Neuronal stem cell (in vitro differentiated cells): ENCODE data around the gene CCL20.
"Not testable (repeated sequence)": the region's sequence is repeated elsewhere in the genome, so short reads cannot be mapped to it uniquely, and the experiment has no call there.

Experiments used
- DNase-seq: peaks from one replicate; pipeline ENCODE4 v3.0.0-alpha.2; 2013; ENCODE audit warnings: low spot score
- H2AFZ ChIP-seq: one replicate; pipeline ENCODE4 v1.6.1; 2013; ENCODE audit warnings: mild to moderate bottlenecking, low read length, inconsistent platforms
- H2AK5ac ChIP-seq: 2 replicates; pipeline ENCODE4 v1.6.1; 2013; ENCODE audit warnings: low read depth, mild to moderate bottlenecking, inconsistent platforms, low read length, moderate library complexity, mixed read lengths
- H2BK120ac ChIP-seq: 2 replicates; pipeline ENCODE4 v1.6.1; 2013; ENCODE audit warnings: low read depth, mild to moderate bottlenecking, inconsistent platforms, low read length, moderate library complexity, mixed read lengths
- H2BK12ac ChIP-seq: one replicate; pipeline ENCODE4 v1.6.1; 2013; ENCODE audit warnings: low read length, inconsistent platforms
- H2BK15ac ChIP-seq: 2 replicates; pipeline ENCODE4 v1.6.1; 2013; ENCODE audit warnings: mild to moderate bottlenecking, low read length, inconsistent platforms, mixed read lengths
- H2BK5ac ChIP-seq: one replicate; pipeline ENCODE4 v1.6.1; 2013; ENCODE audit warnings: inconsistent platforms, mild to moderate bottlenecking, low read length, moderate library complexity
- H3K14ac ChIP-seq: one replicate; pipeline ENCODE4 v1.6.1; 2013; ENCODE audit warnings: low read length, inconsistent platforms
- H3K18ac ChIP-seq: 2 replicates; pipeline ENCODE4 v1.6.1; 2013; ENCODE audit warnings: low read length, inconsistent platforms
- H3K23ac ChIP-seq: 2 replicates; pipeline ENCODE4 v1.6.1; 2013; ENCODE audit warnings: low read depth, mild to moderate bottlenecking, mixed read lengths, low read length, inconsistent platforms; ENCODE audit not compliant: poor library complexity
- H3K27ac ChIP-seq: replicated peaks from 3 replicates; pipeline ENCODE4 v1.5.1; 2013; ENCODE audit warnings: low read length, inconsistent platforms
- H3K27me3 ChIP-seq, 3 experiments: 2 replicates each; pipeline ENCODE4 v1.6.1; 2013; ENCODE audit warnings: low read length in 3 of 3, mild to moderate bottlenecking in 2 of 3, inconsistent platforms in 1 of 3, low read depth in 1 of 3, mixed read lengths in 1 of 3, moderate library complexity in 1 of 3; ENCODE audit not compliant: control insufficient read depth in 3 of 3, insufficient read depth in 3 of 3
- H3K36me3 ChIP-seq, 2 donors: replicated peaks in 1 of 2; 2 replicates each; pipeline ENCODE4 v1.6.1; 2013; ENCODE audit warnings: low read length in 2 of 2; ENCODE audit not compliant: control insufficient read depth in 2 of 2, insufficient read depth in 2 of 2
- H3K4ac ChIP-seq: 2 replicates; pipeline ENCODE4 v1.6.1; 2013; ENCODE audit warnings: inconsistent platforms, mild to moderate bottlenecking, low read length, moderate library complexity
- H3K4me1 ChIP-seq, 2 donors: 1 replicate in 1 of 2; 2 replicates in 1 of 2; pipeline ENCODE4 v1.6.1; 2013; ENCODE audit warnings: low read length in 2 of 2, low read depth in 1 of 2; ENCODE audit not compliant: control insufficient read depth in 2 of 2, insufficient read depth in 1 of 2
- H3K4me2 ChIP-seq: one replicate; pipeline ENCODE4 v1.6.1; 2013; ENCODE audit warnings: mild to moderate bottlenecking, low read length, inconsistent platforms; ENCODE audit not compliant: insufficient read depth, poor library complexity, severe bottlenecking
- H3K4me3 ChIP-seq, 2 donors: 2 replicates each; pipeline ENCODE4 v1.5.1; 2013; ENCODE audit warnings: low read length in 2 of 2, mild to moderate bottlenecking in 2 of 2, inconsistent platforms in 1 of 2, moderate library complexity in 1 of 2
- H3K79me1 ChIP-seq: one replicate; pipeline ENCODE4 v1.6.1; 2013; ENCODE audit warnings: low read depth, mild to moderate bottlenecking, inconsistent platforms, low read length, moderate library complexity
- H3K9ac ChIP-seq: one replicate; pipeline ENCODE4 v1.6.1; 2013; ENCODE audit warnings: mild to moderate bottlenecking, low read depth, low read length, inconsistent platforms; ENCODE audit not compliant: poor library complexity
- H3K9me3 ChIP-seq, 2 donors: replicated peaks in 1 of 2; 2 replicates each; pipeline versions ENCODE3 to v1.6.1; 2013; ENCODE audit warnings: low read length in 2 of 2, mild to moderate bottlenecking in 2 of 2, inconsistent platforms in 1 of 2, low read depth in 1 of 2, mixed read lengths in 1 of 2, moderate library complexity in 1 of 2; ENCODE audit not compliant: control insufficient read depth in 2 of 2, insufficient read depth in 1 of 2
- H4K8ac ChIP-seq: one replicate; pipeline ENCODE4 v1.6.1; 2013; ENCODE audit warnings: low read depth, mild to moderate bottlenecking, inconsistent platforms, low read length, moderate library complexity
- H4K91ac ChIP-seq: one replicate; pipeline ENCODE4 v1.6.1; 2013; ENCODE audit warnings: low read length, low read depth, mild to moderate bottlenecking, inconsistent platforms; ENCODE audit not compliant: poor library complexity
- WGBS, 2 donors: extraction: QIAGEN DNeasy Blood & Tissue Kit; methylation state at CpG; one replicate each; pipeline ENCODE4 v1.1.7; 2013; ENCODE audit warnings: missing lambda C conversion rate in 2 of 2, mixed read lengths in 1 of 2; ENCODE audit not compliant: insufficient read length in 2 of 2, insufficient replicate concordance in 1 of 2; ENCODE audit errors: extremely low coverage in 2 of 2; 5-methylcytosine and 5-hydroxymethylcytosine counted together

CCL20 gene

GRCh38 chr2:227796045-227796711 is 17.5 kb upstream of the CCL20 start:
- Histone ChIP-seq H2AFZ (no peak overlapping the region), H3K18ac (no peak overlapping the region), H2AK5ac (no peak overlapping the region), H2BK15ac (no peak overlapping the region), H4K91ac (no peak overlapping the region), H3K79me1 (no peaks in the 10 kb centered on the region), H3K27me3 (no peaks in the 10 kb centered on the region), H3K4ac (no peak overlapping the region), H2BK120ac (no peak overlapping the region), H3K4me2 (no peak overlapping the region), H3K27ac (no peak overlapping the region), H4K8ac (no peak overlapping the region), H2BK12ac (no peak overlapping the region), H3K4me3 (no peak overlapping the region), H3K9me3 (no peaks in the 10 kb centered on the region), H3K36me3 (no peaks in the 10 kb centered on the region), H3K4me1 (no peaks in the 10 kb centered on the region), H2BK5ac (no peak overlapping the region), H3K23ac (no peak overlapping the region), H3K9ac (no peak overlapping the region), H3K14ac (no peak overlapping the region)
- no CpG with 5 or more reads among the region's 12 CpGs for WGBS, 2 donors
- no peak for DNase-seq

DNA sequence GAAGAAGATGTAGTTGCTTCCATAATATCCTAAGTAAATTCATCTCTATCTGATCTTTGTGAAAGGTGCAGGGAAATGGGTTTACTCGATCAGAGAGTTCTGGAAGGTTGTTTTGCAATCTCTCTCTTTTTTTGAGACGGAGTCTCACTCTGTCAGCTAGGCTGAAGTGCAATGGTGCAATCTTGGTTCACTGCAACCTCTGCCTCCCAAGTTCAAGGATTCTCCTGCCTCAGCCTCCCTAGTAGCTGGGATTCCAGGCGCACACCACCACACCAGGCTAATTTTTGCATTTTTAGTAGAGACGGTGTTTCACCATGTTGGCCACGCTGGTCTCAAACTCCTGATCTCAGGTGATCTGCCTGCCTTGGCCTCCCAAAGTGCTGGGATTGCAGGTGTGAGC is 16.9 kb upstream of the CCL20 start:
- not testable (repeated sequence) for H3K4ac ChIP-seq, H2BK15ac ChIP-seq, H2BK12ac ChIP-seq, H2AFZ ChIP-seq, H3K14ac ChIP-seq, H3K36me3 ChIP-seq, H2BK120ac ChIP-seq, H3K4me2 ChIP-seq, H3K23ac ChIP-seq, H3K18ac ChIP-seq, H3K9ac ChIP-seq, H3K4me3 ChIP-seq, H3K79me1 ChIP-seq, H2BK5ac ChIP-seq, H4K8ac ChIP-seq, H3K9me3 ChIP-seq, H2AK5ac ChIP-seq, H3K27me3 ChIP-seq, H3K27ac ChIP-seq, H4K91ac ChIP-seq, H3K4me1 ChIP-seq, DNase-seq
- WGBS, 2 donors: no CpG with 5 or more reads among the region's 5 CpGs

- Histone ChIP-seq H3K18ac (no peak overlapping the region), H4K8ac (no peak overlapping the region), H3K79me1 (no peaks in the 10 kb centered on the region), H3K9ac (no peak overlapping the region), H2AK5ac (no peak overlapping the region), H3K36me3 (no peaks in the 10 kb centered on the region), H2BK15ac (no peak overlapping the region), H3K27me3 (no peaks in the 10 kb centered on the region), H3K4ac (no peak overlapping the region), H3K4me2 (no peak overlapping the region), H2BK5ac (no peak overlapping the region), H2AFZ (no peak overlapping the region), H3K4me1 (no peaks in the 10 kb centered on the region), H2BK12ac (no peak overlapping the region), H3K27ac (no peak overlapping the region), H3K4me3 (no peak overlapping the region), H2BK120ac (no peak overlapping the region), H3K9me3 (no peaks in the 10 kb centered on the region), H3K23ac (no peak overlapping the region), H3K14ac (no peak overlapping the region), H4K91ac (no peak overlapping the region)
- no CpG with 5 or more reads among the region's 3 CpGs for WGBS, 2 donors
- no peak for DNase-seq
Measured at GRCh38 chr2:227799202-227799601, 14.4 kb upstream of the CCL20 start.

DNA sequence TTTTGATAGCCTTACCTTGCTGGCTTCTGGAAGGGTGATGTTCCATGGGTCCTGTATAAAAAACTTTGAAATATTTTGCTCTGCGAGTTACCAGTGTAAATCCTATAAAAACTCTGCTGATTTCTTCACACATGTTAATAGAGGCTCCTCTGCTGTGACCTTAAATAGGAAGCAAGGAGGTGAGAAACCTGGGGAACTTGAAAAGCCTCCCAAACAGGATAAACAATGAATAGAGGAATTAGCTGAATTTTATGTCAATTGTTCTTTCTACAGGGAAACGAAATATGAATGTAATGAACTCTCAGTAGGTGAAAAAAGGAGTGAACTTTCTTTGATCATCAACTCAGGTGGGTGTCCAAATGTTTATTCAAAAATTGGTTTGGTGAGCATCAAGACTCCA is 10.8 kb upstream of the CCL20 start:
- H3K4me1 ChIP-seq: peaks cover 0 to 2% of the 10 kb centered on the region in 2 donors
- DNase-seq: no peak

More for the DNA sequence above, 10.8 kb upstream of the CCL20 start:
- H3K23ac ChIP-seq: no peak overlapping the region
- H2BK5ac ChIP-seq: no peak overlapping the region
- H2BK15ac ChIP-seq: no peak overlapping the region
- H3K4ac ChIP-seq: no peak overlapping the region
- no peak overlapping the region for H2BK120ac ChIP-seq
- no peak overlapping the region for H3K18ac ChIP-seq
- H3K27me3 ChIP-seq: no peaks in the 10 kb centered on the region
- H3K4me2 ChIP-seq: no peak overlapping the region
- H3K36me3 ChIP-seq: no peaks in the 10 kb centered on the region
- H3K9ac ChIP-seq: no peak overlapping the region
- WGBS, 2 donors: no CpG with 5 or more reads among the region's 2 CpGs
- no peak overlapping the region for H2AK5ac ChIP-seq
- no peak overlapping the region for H3K14ac ChIP-seq
- H3K4me3 ChIP-seq: no peak overlapping the region
- H4K8ac ChIP-seq: no peak overlapping the region
- H3K79me1 ChIP-seq: no peaks in the 10 kb centered on the region
- H3K9me3 ChIP-seq: no peaks in the 10 kb centered on the region
- no peak overlapping the region for H2BK12ac ChIP-seq
- H2AFZ ChIP-seq: no peak overlapping the region
- H4K91ac ChIP-seq: no peak overlapping the region
- H3K27ac ChIP-seq: no peak overlapping the region
